Measurements from ENCODE around the gene PCBP4.
"Not testable (repeated sequence)": the region's sequence is repeated elsewhere in the genome, so short reads cannot be mapped to it uniquely, and the experiment has no call there.

PCBP4 gene

DNA sequence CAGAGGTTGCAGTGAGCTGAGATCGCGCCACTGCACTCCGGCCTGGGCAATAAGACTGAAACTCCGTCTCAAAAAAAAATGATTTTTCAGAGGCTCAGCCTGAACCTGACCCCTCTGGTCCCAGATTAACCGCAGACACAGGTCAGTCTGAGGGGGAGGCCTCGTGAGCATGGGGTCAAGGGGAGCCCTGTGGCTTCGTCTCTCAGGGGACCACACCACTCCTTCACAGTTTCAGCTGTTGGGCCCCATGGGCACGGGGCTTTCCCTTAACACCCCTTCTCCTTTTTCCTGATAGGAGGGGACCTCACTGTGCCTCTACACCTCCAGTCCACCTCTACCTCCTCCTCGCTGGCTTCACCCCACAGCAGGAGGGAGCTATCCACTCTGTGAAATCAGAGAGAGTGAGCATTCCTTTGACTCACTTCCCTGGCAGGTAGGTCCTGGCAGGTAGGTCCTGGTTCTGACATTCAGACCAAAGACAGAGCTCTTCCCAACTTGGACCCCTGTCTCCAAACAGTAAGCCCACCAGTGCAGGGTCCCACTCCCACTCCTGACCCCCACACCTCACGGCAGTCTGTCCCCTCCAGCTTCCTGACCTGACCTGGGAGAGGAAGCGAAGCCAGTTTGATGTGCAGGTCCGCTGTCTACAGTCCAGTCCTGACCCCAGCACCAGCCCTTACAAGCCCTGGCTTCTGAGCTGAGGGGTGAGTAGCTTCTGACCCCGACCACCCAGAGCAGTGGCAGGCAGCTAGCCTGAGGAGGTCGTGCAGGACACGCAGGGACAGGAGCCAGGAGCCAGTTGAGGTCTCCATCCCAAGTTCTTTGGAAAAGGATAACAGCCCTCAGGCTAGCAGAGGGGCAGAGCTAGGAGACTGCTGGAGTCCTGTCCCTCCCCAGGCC lies 34.5 kb downstream of the PCBP4 start:
- Histone ChIP-seq H3K36me3 (ENCODE audit: control insufficient read depth, insufficient read depth, low read length, severe bottlenecking) (peaks cover 72% of the 10 kb centered on the region), H3K27me3 (replicated peaks; ENCODE audit: control insufficient read depth, insufficient read depth, low read length) (no peaks in the 10 kb centered on the region), H3K9ac (ENCODE audit: low read length) (no peak overlapping the region), H3K9me3 (ENCODE audit: control insufficient read depth, low read length) (no peaks in the 10 kb centered on the region), H3K4me1 (ENCODE audit: control insufficient read depth, insufficient read depth, low read length) (no peaks in the 10 kb centered on the region), H3K4me3 (ENCODE audit: low read length) (no peak overlapping the region)
- DNase-seq (ENCODE audit: low read depth): no peak

DNA sequence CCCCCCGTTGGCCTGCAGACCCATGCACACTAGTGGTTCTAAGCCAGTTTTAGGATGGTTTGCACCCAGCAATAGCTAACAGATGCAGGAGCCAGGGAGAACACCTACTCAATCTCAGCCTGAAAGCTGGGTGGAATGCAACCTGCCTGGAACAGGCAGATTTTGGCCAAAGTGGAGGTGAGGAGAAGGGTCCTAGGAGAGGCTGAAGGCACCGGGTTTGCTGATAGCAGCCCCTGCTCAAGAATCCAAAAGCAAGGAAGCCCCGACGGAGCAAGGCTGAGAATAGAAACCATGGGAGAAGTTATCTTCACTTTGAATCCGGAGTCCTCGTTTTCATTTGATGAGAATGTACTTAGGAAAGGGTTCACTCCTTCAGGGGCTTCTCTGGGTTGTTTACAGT lies 35.5 kb downstream of the PCBP4 start:
- Histone ChIP-seq H3K4me3 (ENCODE audit: low read length) (no peak overlapping the region), H3K9me3 (ENCODE audit: control insufficient read depth, low read length) (no peaks in the 10 kb centered on the region), H3K36me3 (ENCODE audit: control insufficient read depth, insufficient read depth, low read length, severe bottlenecking) (peaks cover 63% of the 10 kb centered on the region), H3K4me1 (ENCODE audit: control insufficient read depth, insufficient read depth, low read length) (no peaks in the 10 kb centered on the region), H3K27me3 (replicated peaks; ENCODE audit: control insufficient read depth, insufficient read depth, low read length) (no peaks in the 10 kb centered on the region), H3K9ac (ENCODE audit: low read length) (no peak overlapping the region)
- no peak for DNase-seq (ENCODE audit: low read depth)

DNA sequence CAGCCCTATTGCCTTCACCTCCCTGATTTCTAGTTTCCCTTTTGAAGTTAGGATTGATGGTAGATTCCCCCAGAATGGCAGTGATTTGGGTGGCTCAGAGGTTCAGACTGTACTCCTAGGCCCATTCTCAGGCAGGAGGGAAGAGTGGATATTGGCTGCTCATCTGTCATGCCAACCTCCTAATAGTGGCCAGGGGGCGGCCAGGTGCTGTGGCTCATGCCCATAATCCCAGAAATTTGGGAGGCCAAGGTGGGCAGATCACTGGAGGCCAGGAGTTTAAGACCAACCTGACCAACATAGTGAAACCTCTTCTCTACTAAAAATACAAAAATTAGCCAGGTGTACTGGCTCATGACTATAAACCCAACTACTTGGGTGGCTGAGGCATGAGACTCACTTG lies 36.8 kb downstream of the PCBP4 start:
- Histone ChIP-seq H3K36me3 (ENCODE audit: control insufficient read depth, insufficient read depth, low read length, severe bottlenecking) (peaks cover 50% of the 10 kb centered on the region), H3K9me3 (ENCODE audit: control insufficient read depth, low read length) (no peaks in the 10 kb centered on the region), H3K4me1 (ENCODE audit: control insufficient read depth, insufficient read depth, low read length) (no peaks in the 10 kb centered on the region), H3K4me3 (ENCODE audit: low read length) (no peak overlapping the region), H3K9ac (ENCODE audit: low read length) (no peak overlapping the region), H3K27me3 (replicated peaks; ENCODE audit: control insufficient read depth, insufficient read depth, low read length) (no peaks in the 10 kb centered on the region)
- no peak for DNase-seq (ENCODE audit: low read depth)

DNA sequence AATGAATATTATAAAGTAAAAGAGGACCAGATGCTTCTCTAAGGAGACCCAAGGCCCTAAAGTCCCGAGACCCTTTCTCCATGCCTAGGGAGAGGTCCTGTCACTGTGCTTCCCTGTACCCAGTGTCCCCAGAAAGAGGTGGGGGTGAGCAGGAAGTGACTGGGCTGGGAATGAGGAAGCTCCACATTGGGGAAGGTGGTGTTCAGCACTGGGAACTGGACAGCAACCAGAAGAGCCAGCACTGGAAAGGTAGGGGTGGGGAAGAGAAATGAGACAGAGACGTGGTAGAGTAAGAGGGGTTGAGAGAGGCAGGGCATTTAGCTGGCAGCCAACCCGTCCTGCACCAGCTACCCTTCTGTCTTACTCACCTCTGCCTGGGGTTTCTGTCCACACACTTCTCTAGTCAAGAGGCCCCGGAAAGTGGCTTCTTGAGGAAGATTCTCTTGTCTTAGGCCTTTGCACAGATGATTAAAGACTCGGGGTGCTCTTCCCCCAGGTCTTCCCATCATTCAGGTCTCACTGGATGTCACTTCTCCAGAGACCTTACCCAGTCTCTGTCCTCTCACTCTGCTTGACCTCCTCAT lies 37.7 kb downstream of the PCBP4 start:
- Histone ChIP-seq H3K9ac (ENCODE audit: low read length) (no peak overlapping the region), H3K36me3 (ENCODE audit: control insufficient read depth, insufficient read depth, low read length, severe bottlenecking) (peaks cover 40% of the 10 kb centered on the region), H3K9me3 (ENCODE audit: control insufficient read depth, low read length) (no peaks in the 10 kb centered on the region), H3K27me3 (replicated peaks; ENCODE audit: control insufficient read depth, insufficient read depth, low read length) (no peaks in the 10 kb centered on the region), H3K4me1 (ENCODE audit: control insufficient read depth, insufficient read depth, low read length) (no peaks in the 10 kb centered on the region), H3K4me3 (ENCODE audit: low read length) (no peak overlapping the region)
- DNase-seq (ENCODE audit: low read depth): no peak

DNA sequence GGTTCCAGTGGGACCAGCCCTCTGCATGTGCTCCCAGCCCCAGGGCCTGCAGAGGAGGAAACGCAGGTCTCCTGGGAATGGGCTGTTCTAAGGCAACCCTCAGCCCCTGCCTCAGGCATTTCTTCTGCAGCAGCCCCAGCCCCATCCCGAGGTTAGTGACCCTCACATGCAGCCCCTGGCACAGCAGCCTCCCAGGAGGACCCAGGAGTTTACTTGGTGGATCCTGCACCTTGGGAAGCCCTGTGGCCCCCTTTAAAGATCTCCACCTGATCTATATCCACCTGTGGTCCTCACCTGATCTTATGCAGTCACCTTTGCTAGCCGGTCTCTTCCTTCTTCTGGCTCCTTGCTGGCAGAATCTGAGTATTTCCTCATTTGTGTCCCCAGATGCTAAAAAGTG lies 38.3 kb downstream of the PCBP4 start:
- H3K9me3 ChIP-seq (ENCODE audit: control insufficient read depth, low read length); DNase-seq (ENCODE audit: low read depth); H3K27me3 ChIP-seq (replicated peaks; ENCODE audit: control insufficient read depth, insufficient read depth, low read length); H3K4me1 ChIP-seq (ENCODE audit: control insufficient read depth, insufficient read depth, low read length); H3K9ac ChIP-seq (ENCODE audit: low read length); H3K4me3 ChIP-seq (ENCODE audit: low read length): not testable (repeated sequence)
- H3K36me3 ChIP-seq (ENCODE audit: control insufficient read depth, insufficient read depth, low read length, severe bottlenecking): peaks cover 35% of the 10 kb centered on the region

DNA sequence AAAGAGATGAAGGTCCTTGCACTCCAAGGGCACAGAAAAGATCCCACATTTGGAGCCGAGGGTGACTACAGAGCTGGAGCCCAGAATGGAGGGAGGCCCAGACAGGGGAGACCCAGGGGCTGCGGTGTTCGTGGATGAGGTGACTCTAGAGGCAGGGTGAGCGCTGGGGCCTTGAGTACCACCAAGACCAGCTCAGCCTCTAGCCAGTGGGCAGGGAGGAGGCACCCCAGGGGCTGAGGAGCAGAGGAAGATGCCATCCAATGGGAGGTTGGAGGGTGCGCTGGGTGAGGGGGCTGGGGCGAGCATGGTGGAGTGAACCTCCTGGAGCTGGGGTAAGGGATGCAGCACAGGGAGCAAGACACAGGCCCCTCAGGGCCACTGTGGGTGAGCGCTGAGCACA lies 38.8 kb downstream of the PCBP4 start:
- Histone ChIP-seq H3K27me3 (replicated peaks; ENCODE audit: control insufficient read depth, insufficient read depth, low read length) (no peaks in the 10 kb centered on the region), H3K4me1 (ENCODE audit: control insufficient read depth, insufficient read depth, low read length) (no peaks in the 10 kb centered on the region), H3K9ac (ENCODE audit: low read length) (no peak overlapping the region), H3K9me3 (ENCODE audit: control insufficient read depth, low read length) (no peaks in the 10 kb centered on the region), H3K4me3 (ENCODE audit: low read length) (no peak overlapping the region), H3K36me3 (ENCODE audit: control insufficient read depth, insufficient read depth, low read length, severe bottlenecking) (peaks cover 30% of the 10 kb centered on the region)
- no peak for DNase-seq (ENCODE audit: low read depth)

DNA sequence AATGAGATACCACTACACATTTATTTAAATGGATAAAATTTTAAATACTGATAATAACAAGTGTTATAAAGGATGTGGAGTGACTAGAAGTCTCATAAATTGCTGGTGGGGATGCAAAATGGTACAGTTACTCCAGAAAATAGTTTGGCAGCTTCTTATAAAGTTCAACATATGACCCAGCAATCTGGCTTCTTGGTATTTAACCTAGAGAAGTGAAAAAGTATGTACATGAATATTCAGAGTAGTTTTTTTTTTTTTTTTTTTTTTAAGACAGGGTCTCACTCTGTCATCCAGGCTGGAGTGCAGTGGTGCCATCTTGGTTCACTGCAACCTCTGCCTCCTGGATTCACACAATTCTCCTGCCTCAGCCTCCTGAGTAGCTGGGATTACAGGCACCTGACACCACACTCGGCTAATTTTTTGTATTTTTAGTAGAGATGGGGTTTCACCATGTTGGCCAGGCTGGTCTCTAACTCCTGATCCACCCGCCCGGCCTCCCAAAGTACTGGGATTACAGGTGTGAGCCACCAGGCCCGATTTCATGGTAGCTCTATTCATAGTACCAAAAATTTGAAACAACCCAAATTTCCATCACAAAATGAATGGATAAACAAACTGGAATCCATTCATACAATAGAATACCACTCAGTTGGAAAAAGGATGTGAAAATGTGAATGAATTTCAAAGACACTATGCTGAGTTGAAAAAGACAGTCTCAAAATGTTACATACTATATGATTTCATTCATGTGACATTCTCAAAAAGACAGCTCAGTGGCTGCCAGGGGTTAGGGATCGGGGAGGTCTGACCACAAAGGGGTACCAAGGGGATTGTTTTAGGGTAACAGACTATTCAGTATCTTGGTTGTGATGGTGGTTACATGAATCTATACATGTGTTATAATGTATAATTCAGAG lies 39.9 kb downstream of the PCBP4 start:
- DNase-seq (ENCODE audit: low read depth): no peak
- Histone ChIP-seq H3K4me1 (ENCODE audit: control insufficient read depth, insufficient read depth, low read length) (no peaks in the 10 kb centered on the region), H3K9me3 (ENCODE audit: control insufficient read depth, low read length) (no peaks in the 10 kb centered on the region), H3K4me3 (ENCODE audit: low read length) (no peak overlapping the region), H3K36me3 (ENCODE audit: control insufficient read depth, insufficient read depth, low read length, severe bottlenecking) (peaks cover 18% of the 10 kb centered on the region), H3K27me3 (replicated peaks; ENCODE audit: control insufficient read depth, insufficient read depth, low read length) (no peaks in the 10 kb centered on the region), H3K9ac (ENCODE audit: low read length) (no peak overlapping the region)

DNA sequence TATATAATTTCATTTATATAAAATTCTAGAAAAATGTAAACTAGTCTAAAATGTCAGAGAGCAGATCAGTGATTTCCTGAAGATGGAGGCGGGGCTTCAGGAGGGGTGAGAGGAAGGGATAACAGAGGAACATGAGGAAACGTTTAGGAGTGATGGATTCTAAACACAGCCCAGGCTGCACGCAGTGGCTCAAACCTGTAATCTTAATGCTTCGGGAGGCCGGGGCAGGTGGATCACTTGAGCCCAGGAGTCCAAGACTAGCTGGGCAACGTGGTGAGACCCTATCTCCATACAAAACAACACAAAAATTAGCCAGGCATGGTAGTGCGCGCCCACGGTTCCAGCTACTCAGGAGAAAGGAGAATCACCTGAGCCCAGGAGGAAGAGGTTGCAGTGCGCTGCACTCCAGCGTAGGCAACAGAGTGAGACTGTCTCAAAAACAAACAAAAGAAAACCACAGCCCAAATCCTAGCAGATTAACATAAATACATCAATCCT lies 46.1 kb downstream of the PCBP4 start:
- Histone ChIP-seq H3K4me3 (ENCODE audit: low read length) (no peak overlapping the region), H3K4me1 (ENCODE audit: control insufficient read depth, insufficient read depth, low read length) (peaks cover 4% of the 10 kb centered on the region), H3K9me3 (ENCODE audit: control insufficient read depth, low read length) (no peaks in the 10 kb centered on the region), H3K36me3 (ENCODE audit: control insufficient read depth, insufficient read depth, low read length, severe bottlenecking) (no peaks in the 10 kb centered on the region), H3K27me3 (replicated peaks; ENCODE audit: control insufficient read depth, insufficient read depth, low read length) (peaks cover 9% of the 10 kb centered on the region), H3K9ac (ENCODE audit: low read length) (no peak overlapping the region)
- no peak for DNase-seq (ENCODE audit: low read depth)

DNA sequence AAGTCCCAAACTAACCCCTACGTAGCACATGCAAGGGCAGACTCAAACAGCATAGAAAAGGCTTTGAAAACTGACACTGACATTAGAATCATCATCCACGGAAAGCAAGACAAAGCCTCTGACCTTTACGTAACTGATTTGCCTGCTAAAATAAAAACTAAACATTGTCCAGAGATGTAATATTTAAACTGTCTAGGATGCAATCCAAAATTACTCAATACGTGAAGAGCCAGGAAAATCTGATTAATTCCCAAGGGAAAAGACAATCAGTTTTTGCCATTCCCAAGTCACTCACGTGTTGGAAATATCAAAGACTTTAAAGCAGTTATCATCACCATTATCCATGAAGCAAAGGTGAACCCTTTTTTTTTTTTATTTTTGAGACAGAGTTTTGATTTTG lies 50.8 kb downstream of the PCBP4 start:
- peaks cover 6% of the 10 kb centered on the region for H3K4me1 ChIP-seq (ENCODE audit: control insufficient read depth, insufficient read depth, low read length)
- H3K27me3 ChIP-seq (replicated peaks; ENCODE audit: control insufficient read depth, insufficient read depth, low read length): peaks cover 9% of the 10 kb centered on the region
- no peak overlapping the region for H3K9ac ChIP-seq (ENCODE audit: low read length)
- no peak overlapping the region for H3K4me3 ChIP-seq (ENCODE audit: low read length)
- H3K9me3 ChIP-seq (ENCODE audit: control insufficient read depth, low read length): no peaks in the 10 kb centered on the region
- no peaks in the 10 kb centered on the region for H3K36me3 ChIP-seq (ENCODE audit: control insufficient read depth, insufficient read depth, low read length, severe bottlenecking)
- DNase-seq (ENCODE audit: low read depth): no peak

DNA sequence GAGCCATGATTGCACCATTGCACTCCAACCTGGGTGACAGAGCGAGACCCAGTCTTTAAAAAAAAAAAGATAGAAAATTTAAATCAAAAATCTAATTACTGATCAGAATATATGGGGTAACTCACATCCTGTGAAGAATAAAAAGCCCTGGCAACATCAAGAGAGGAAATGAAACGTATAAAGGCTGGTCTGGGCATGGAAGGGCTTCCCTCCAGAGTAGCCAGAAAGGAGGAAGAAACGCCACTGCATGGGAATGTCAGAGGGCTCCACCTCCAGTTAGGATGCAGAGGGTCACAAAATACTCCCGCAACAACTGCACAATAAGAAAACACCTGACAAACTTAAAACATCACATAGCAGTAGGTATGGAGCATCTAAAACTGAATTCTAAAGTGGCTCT lies 59.2 kb downstream of the PCBP4 start:
- Histone ChIP-seq H3K36me3 (ENCODE audit: control insufficient read depth, insufficient read depth, low read length, severe bottlenecking) (no peaks in the 10 kb centered on the region), H3K4me3 (ENCODE audit: low read length) (no peak overlapping the region), H3K27me3 (replicated peaks; ENCODE audit: control insufficient read depth, insufficient read depth, low read length) (no peaks in the 10 kb centered on the region), H3K9ac (ENCODE audit: low read length) (no peak overlapping the region), H3K9me3 (ENCODE audit: control insufficient read depth, low read length) (no peaks in the 10 kb centered on the region), H3K4me1 (ENCODE audit: control insufficient read depth, insufficient read depth, low read length) (no peaks in the 10 kb centered on the region)
- no peak for DNase-seq (ENCODE audit: low read depth)
